Spleen (tissue), 11 donors: ENCODE results near the gene BET1L. TPM values are rescaled to one million over a fixed set of nuclear protein-coding genes. Genes with fewer than 3 reads are reported as not detected.
A peak's percentile ranks its signal among the peaks of the same experiment; 100 is the strongest.

Experiments used
- DNase-seq: peaks from one replicate; pipeline ENCODE4 v3.0.0-alpha.2; 2020
- H3K27ac ChIP-seq, 8 donors: fragments of 200-600 bp; sonication (generic) in 7 of 8; 1 replicate in 4 of 8; 2 replicates in 4 of 8; pipeline versions ENCODE4 v1.5.0 to v1.8.0; 2016 to 2021; ENCODE audit warnings: inconsistent platforms in 4 of 8, mild to moderate bottlenecking in 4 of 8, moderate library complexity in 1 of 8
- H3K27me3 ChIP-seq, 7 donors: fragments of 200-600 bp; sonication (generic) in 6 of 7; replicated peaks in 1 of 7; 1 replicate in 4 of 7; 2 replicates in 3 of 7; pipeline versions ENCODE4 v1.5.0 to v1.8.0; 2016 to 2021; ENCODE audit warnings: inconsistent platforms in 3 of 7, mild to moderate bottlenecking in 1 of 7
- H3K36me3 ChIP-seq, 6 donors: fragments of 200-600 bp; sonication (generic) in 5 of 6; 1 replicate in 4 of 6; 2 replicates in 2 of 6; pipeline versions ENCODE4 v1.5.0 to v1.8.0; 2016 to 2021; ENCODE audit warnings: inconsistent platforms in 2 of 6
- H3K4me1 ChIP-seq, 6 donors: fragments of 200-600 bp; sonication (generic) in 5 of 6; 1 replicate in 3 of 6; 2 replicates in 3 of 6; pipeline versions ENCODE4 v1.5.0 to v1.8.0; 2016 to 2021; ENCODE audit warnings: inconsistent platforms in 3 of 6
- H3K4me3 ChIP-seq, 8 donors: fragments of 200-600 bp; sonication (generic) in 7 of 8; 1 replicate in 4 of 8; 2 replicates in 4 of 8; pipeline versions ENCODE4 v1.5.0 to v1.8.0; 2016 to 2021; ENCODE audit warnings: inconsistent platforms in 4 of 8, mild to moderate bottlenecking in 4 of 8, moderate library complexity in 2 of 8
- H3K9me3 ChIP-seq, 8 donors: fragments of 200-600 bp; sonication (generic) in 7 of 8; 1 replicate in 4 of 8; 2 replicates in 4 of 8; pipeline versions ENCODE4 v1.5.0 to v1.8.0; 2016 to 2021; ENCODE audit warnings: inconsistent platforms in 4 of 8
- CTCF ChIP-seq, 11 experiments: fragments of 200-600 bp in 7 of 11; fragments of 450-650 bp in 4 of 11; sonication (generic) in 4 of 11; IDR thresholded peaks in 8 of 11; conservative IDR thresholded peaks in 3 of 11; 1 replicate in 7 of 11; 2 replicates in 4 of 11; pipeline versions ENCODE4 v1.4.0 to v1.8.0; 2016 to 2021; ENCODE audit warnings: antibody characterized with exemption in 11 of 11, inconsistent platforms in 4 of 11, mild to moderate bottlenecking in 1 of 11
- POLR2A ChIP-seq, 3 donors: fragments of 450-650 bp; IDR thresholded peaks; one replicate each; pipeline ENCODE4 v1.5.1; 2017; ENCODE audit warnings: antibody characterized with exemption in 3 of 3, mild to moderate bottlenecking in 1 of 3
- POLR2AphosphoS5 ChIP-seq, 3 donors: sonication (generic); formaldehyde crosslinking; IDR thresholded peaks; one replicate each; pipeline ENCODE4 v1.5.1; 2017; ENCODE audit warnings: antibody characterized with exemption in 3 of 3
- WGBS, 5 donors: extraction: QIAGEN DNeasy Blood & Tissue Kit in 3 of 5; methylation state at CpG; one replicate each; pipeline versions ENCODE4 v1.1.5 to v1.1.7; 2013 to 2018; 5-methylcytosine and 5-hydroxymethylcytosine counted together
- intact Hi-C: fragments of 100-400 bp; cut with DNase I; formaldehyde crosslinking; loops from one replicate; pipeline ENCODE4 v1.15.0; 2023; ENCODE audit warnings: low total_unique reads
- polyA plus RNA-seq, 3 donors: library from polyadenylated mRNA; stranded (reverse); fragments of 200-250 nt; gene quantifications; one replicate each; pipeline ENCODE4 v1.2.1, GENCODE V29; 2013
- total RNA-seq, 7 donors: library from RNA; depleted of rRNA in 3 of 7; stranded (reverse); fragments of >200 nt in 3 of 7; fragmentation: NEBNext Ultra II Directional in 4 of 7; extraction: Animal tissue kit (Norgen Biotek cat#: 25700) in 4 of 7; gene quantifications; one replicate each; pipeline versions ENCODE4 v1.1.0 to v1.2.1, GENCODE V29; 2016 to 2021
- donor health status: healthy with polysubstance abuse.
- donor health status: DM: no; HTN: no; CAD: no; lungs with moderate emphysema.
- donor health status: DM: no; HTN: no; CAD: no.
- donor health status: Bipolar disorder and iron deficiency.
- donor health status: healthy.
- donor health status: DM: no; HTN: no; CAD: no.
- donor health status: DM: yes; HTN: yes; CAD: no.

Gene BET1L
- total and polyA plus RNA-seq, 10 donors: 16.2 to 63.5 (median 44.4) TPM

DNA sequence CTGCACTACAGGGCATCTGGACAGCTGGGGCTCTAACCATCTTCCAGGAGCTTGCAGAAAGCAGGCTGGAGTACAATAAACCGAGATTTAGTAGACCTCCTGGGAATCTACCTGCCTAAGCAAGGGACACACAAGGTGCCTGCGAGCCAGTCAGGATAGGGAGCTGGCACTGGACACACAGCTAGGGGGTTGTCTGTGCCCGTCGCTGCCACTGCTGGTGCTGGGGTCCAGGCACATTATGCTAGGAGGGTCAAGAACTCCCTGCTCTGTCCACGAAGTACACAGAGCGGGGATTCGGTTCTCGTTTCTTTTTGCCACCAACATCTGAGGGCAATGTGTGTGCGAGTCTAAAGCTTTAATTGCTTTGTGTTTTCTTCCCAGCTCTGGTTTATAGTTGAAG lies 4.5 kb upstream of the BET1L start:
- WGBS, 5 donors: 90 to 95% (median 91%) methylated on average over 9 of the region's 9 CpGs
- no peak for TF ChIP-seq CTCF (IDR thresholded peaks at IDR 0.05 in 8 of 11, conservative IDR thresholded peaks at IDR 0.05 in 3 of 11)
- TF ChIP-seq POLR2AphosphoS5 (IDR thresholded peaks at IDR 0.05): peak in 1 of 3 donors; percentile 8
- no peak for TF ChIP-seq POLR2A (IDR thresholded peaks at IDR 0.05)
- Histone ChIP-seq H3K27ac (no peak overlapping the region), H3K4me1 (peaks cover 16 to 33% (median 25%) of the 10 kb centered on the region in 6 donors), H3K27me3 (no peaks in the 10 kb centered on the region), H3K36me3 (peaks cover 0 to 75% (median 68%) of the 10 kb centered on the region in 6 donors), H3K9me3 (no peaks in the 10 kb centered on the region), H3K4me3 (no peak overlapping the region)
- no peak for DNase-seq
- intact Hi-C loops: no loop called here

GRCh38 chr11:211295-211694 lies 4.1 kb upstream of the BET1L start:
- no peaks in the 10 kb centered on the region for H3K27me3 ChIP-seq
- H3K27ac ChIP-seq: peak overlapping the region in 1 of 8 donors; percentile 14
- 73 to 87% (median 79%) methylated on average over 5 of the region's 5 CpGs for WGBS, 5 donors
- peaks cover 0 to 71% (median 66%) of the 10 kb centered on the region in 6 donors for H3K36me3 ChIP-seq
- H3K9me3 ChIP-seq: no peaks in the 10 kb centered on the region
- intact Hi-C loops: no loop called here
- DNase-seq: no peak
- H3K4me1 ChIP-seq: peaks cover 17 to 37% (median 29%) of the 10 kb centered on the region in 6 donors
- H3K4me3 ChIP-seq: no peak overlapping the region
- TF ChIP-seq CTCF (IDR thresholded peaks at IDR 0.05 in 8 of 11, conservative IDR thresholded peaks at IDR 0.05 in 3 of 11): no peak
- TF ChIP-seq POLR2A (IDR thresholded peaks at IDR 0.05): no peak
- TF ChIP-seq POLR2AphosphoS5 (IDR thresholded peaks at IDR 0.05): no peak

GRCh38 chr11:210803-211180 lies 3.6 kb upstream of the BET1L start:
- no peak for DNase-seq
- H3K4me1 ChIP-seq: peaks cover 22 to 42% (median 34%) of the 10 kb centered on the region in 6 donors
- TF ChIP-seq CTCF (IDR thresholded peaks at IDR 0.05 in 8 of 11, conservative IDR thresholded peaks at IDR 0.05 in 3 of 11) (no peak), POLR2A (IDR thresholded peaks at IDR 0.05) (no peak), POLR2AphosphoS5 (IDR thresholded peaks at IDR 0.05) (no peak)
- H3K4me3 ChIP-seq: no peak overlapping the region
- WGBS, 5 donors: 75 to 96% (median 93%) methylated on average over 1 to 5 of the region's 5 CpGs
- no peaks in the 10 kb centered on the region for H3K27me3 ChIP-seq
- intact Hi-C loops: no loop called here
- H3K9me3 ChIP-seq: no peaks in the 10 kb centered on the region
- H3K36me3 ChIP-seq: peaks cover 0 to 68% (median 62%) of the 10 kb centered on the region in 6 donors
- H3K27ac ChIP-seq: peak overlapping the region in 2 of 8 donors; percentile 14 to 99

DNA sequence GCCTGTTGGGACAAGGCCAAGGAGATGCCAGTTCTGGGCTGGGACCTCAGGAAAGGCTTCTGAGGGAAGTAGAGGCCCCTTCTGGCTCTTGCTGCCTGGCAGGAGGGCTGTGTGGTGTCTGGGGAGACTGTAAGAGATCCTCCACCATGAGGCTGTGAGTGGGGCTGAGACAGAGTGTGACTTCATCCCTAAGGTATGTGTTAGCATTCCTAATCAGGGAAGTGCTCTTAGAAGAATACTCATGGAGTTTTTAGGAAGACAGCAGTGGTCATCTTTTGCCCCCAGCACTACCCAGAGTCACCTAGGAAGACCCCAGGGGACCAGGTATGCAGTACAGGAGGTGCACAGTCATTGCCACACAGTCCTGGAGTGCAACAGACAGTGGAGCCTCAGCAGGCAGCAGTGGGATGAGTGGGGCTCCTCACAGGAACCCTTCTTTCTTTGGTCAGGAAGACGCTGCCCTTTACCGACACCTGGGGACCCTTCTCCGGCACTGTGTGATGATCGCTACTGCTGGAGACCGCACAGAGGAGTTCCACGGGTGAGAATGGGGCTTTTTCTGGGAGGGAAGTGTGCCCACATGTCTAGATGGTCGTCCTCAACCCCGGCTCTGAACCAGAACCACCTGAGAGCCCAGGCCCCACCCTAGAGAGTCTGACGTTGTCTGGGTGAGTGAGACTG lies 3.1 kb upstream of the BET1L start:
- no peaks in the 10 kb centered on the region for H3K27me3 ChIP-seq
- no peak for TF ChIP-seq CTCF (IDR thresholded peaks at IDR 0.05 in 8 of 11, conservative IDR thresholded peaks at IDR 0.05 in 3 of 11)
- no peak for TF ChIP-seq POLR2AphosphoS5 (IDR thresholded peaks at IDR 0.05)
- TF ChIP-seq POLR2A (IDR thresholded peaks at IDR 0.05): no peak
- H3K36me3 ChIP-seq: peaks cover 0 to 68% (median 60%) of the 10 kb centered on the region in 6 donors
- WGBS, 5 donors: 79 to 92% (median 89%) methylated on average over 3 to 9 of the region's 9 CpGs
- intact Hi-C loops: no loop called here
- H3K4me1 ChIP-seq: peaks cover 27 to 48% (median 39%) of the 10 kb centered on the region in 6 donors
- peak overlapping the region in 3 of 8 donors; percentile 14 to 100 (median 99) for H3K27ac ChIP-seq
- H3K9me3 ChIP-seq: no peaks in the 10 kb centered on the region
- DNase-seq: no peak
- peak overlapping the region in 3 of 8 donors; percentile 75 to 96 (median 87) for H3K4me3 ChIP-seq
